ENCODE results near the gene CARD11.

DNA sequence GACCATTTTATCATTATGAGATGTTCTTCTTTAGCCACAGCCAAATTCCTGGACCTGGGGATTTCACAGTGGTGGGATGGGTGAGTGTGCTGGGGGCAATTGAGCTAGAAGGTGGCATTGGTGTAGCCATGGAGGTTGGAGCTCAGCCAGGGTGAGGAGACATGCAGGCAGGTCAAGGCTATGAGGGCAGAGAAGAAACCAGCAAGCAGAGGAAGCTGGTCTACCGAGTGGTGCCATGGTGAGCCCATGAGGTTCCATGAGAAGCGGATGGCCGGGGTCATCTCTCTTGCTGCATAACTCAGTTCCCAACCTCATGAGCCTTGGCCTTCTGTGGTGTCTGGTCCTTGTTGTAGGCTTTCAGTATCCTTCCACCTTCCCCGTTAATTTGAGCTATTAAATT, 91.4 kb downstream of the CARD11 start:
- TF ChIP-seq, protein P1, sequence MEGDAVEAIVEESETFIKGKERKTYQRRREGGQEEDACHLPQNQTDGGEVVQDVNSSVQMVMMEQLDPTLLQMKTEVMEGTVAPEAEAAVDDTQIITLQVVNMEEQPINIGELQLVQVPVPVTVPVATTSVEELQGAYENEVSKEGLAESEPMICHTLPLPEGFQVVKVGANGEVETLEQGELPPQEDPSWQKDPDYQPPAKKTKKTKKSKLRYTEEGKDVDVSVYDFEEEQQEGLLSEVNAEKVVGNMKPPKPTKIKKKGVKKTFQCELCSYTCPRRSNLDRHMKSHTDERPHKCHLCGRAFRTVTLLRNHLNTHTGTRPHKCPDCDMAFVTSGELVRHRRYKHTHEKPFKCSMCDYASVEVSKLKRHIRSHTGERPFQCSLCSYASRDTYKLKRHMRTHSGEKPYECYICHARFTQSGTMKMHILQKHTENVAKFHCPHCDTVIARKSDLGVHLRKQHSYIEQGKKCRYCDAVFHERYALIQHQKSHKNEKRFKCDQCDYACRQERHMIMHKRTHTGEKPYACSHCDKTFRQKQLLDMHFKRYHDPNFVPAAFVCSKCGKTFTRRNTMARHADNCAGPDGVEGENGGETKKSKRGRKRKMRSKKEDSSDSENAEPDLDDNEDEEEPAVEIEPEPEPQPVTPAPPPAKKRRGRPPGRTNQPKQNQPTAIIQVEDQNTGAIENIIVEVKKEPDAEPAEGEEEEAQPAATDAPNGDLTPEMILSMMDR (conservative IDR thresholded peaks at IDR 0.05 in 1 of 2, IDR thresholded peaks at IDR 0.05 in 1 of 2; ENCODE audit: extremely low read depth in 1 of 2, insufficient read depth in 1 of 2, low read depth in 1 of 2, low read length in 2 of 2): no peak
- TF ChIP-seq EZH2 (IDR thresholded peaks at IDR 0.05; ENCODE audit: borderline replicate concordance, low read length): no peak
